T-helper 22 cell (primary cell): ENCODE results near the gene WWP2.

Experiments used
- DNase-seq: peaks from one replicate; pipeline ENCODE4 v3.0.0-alpha.2; 2020; ENCODE audit warnings: low read depth

Gene WWP2

GRCh38 chr16:69859105-69859989 lies 97.2 kb downstream of the WWP2 start:
- DNase-seq: no peak

- DNase-seq: no peak
Measured at GRCh38 chr16:69860233-69861231, 98.4 kb downstream of the WWP2 start.

- no peak for DNase-seq
Measured at GRCh38 chr16:69861292-69862030, 99.3 kb downstream of the WWP2 start.

- DNase-seq: no peak
Measured at GRCh38 chr16:69863401-69864281, 101.5 kb downstream of the WWP2 start.

- no peak for DNase-seq
Measured at GRCh38 chr16:69865701-69866100, 103.6 kb downstream of the WWP2 start.

- DNase-seq: no peak
Measured at GRCh38 chr16:69867784-69868560, 105.8 kb downstream of the WWP2 start.

- DNase-seq: no peak
Measured at GRCh38 chr16:69870761-69871160, 108.6 kb downstream of the WWP2 start.

- no peak for DNase-seq
Measured at GRCh38 chr16:69871708-69872107, 109.6 kb downstream of the WWP2 start.

- no peak for DNase-seq
Measured at GRCh38 chr16:69872888-69873287, 110.8 kb downstream of the WWP2 start.

GRCh38 chr16:69873783-69874182 lies 111.7 kb downstream of the WWP2 start:
- DNase-seq: no peak

GRCh38 chr16:69874271-69874670 lies 112.1 kb downstream of the WWP2 start:
- no peak for DNase-seq

- DNase-seq: no peak
Measured at GRCh38 chr16:69880640-69881133, 118.6 kb downstream of the WWP2 start.

GRCh38 chr16:69881141-69881540 lies 119.0 kb downstream of the WWP2 start:
- DNase-seq: no peak

GRCh38 chr16:69883744-69884143 lies 121.6 kb downstream of the WWP2 start:
- no peak for DNase-seq

- no peak for DNase-seq
Measured at GRCh38 chr16:69885722-69886121, 123.6 kb downstream of the WWP2 start.

- DNase-seq: no peak
Measured at GRCh38 chr16:69886726-69887125, 124.6 kb downstream of the WWP2 start.

GRCh38 chr16:69888005-69888590 lies 126.0 kb downstream of the WWP2 start:
- no peak for DNase-seq

GRCh38 chr16:69889295-69889964 lies 127.3 kb downstream of the WWP2 start:
- no peak for DNase-seq
